Measurements from ENCODE around the gene DPH1.
"Not testable (repeated sequence)": the region's sequence is repeated elsewhere in the genome, so short reads cannot be mapped to it uniquely, and the experiment has no call there.

DNA sequence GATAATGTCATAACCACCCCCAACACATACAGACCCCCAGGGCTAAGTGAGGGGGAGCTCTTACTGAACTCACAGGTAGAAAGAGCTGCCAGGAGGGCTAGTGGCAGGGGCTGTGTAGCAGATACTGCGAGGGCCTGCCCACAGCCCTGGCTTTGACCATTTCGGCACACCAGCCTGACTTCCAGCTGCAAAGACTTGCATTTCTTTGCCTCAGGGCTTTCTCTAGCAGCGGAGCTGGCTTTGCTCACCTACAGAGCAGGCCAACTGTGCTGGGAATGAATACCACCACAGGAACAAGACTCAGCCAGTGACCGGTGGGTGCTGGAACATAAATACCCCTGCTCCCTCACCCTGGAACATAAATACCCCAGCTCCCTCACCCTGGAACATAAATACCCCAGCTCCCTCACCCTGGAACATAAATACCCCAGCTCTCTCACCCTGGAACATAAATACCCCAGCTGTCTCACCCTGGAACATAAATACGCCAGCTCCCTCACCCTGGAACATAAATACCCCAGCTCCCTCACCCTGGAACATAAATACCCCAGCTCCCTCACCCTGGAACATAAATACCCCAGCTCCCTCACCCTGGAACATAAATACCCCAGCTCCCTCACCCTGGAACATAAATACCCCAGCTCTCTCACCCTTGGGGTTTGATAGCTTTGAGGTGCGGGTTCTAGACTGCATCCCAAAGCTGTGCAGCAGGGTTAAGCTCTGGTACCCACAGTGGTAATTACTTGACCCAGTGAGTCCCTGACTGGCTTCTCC is 16.5 kb upstream of the DPH1 start:
- TF ChIP-seq, protein P1, sequence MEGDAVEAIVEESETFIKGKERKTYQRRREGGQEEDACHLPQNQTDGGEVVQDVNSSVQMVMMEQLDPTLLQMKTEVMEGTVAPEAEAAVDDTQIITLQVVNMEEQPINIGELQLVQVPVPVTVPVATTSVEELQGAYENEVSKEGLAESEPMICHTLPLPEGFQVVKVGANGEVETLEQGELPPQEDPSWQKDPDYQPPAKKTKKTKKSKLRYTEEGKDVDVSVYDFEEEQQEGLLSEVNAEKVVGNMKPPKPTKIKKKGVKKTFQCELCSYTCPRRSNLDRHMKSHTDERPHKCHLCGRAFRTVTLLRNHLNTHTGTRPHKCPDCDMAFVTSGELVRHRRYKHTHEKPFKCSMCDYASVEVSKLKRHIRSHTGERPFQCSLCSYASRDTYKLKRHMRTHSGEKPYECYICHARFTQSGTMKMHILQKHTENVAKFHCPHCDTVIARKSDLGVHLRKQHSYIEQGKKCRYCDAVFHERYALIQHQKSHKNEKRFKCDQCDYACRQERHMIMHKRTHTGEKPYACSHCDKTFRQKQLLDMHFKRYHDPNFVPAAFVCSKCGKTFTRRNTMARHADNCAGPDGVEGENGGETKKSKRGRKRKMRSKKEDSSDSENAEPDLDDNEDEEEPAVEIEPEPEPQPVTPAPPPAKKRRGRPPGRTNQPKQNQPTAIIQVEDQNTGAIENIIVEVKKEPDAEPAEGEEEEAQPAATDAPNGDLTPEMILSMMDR (IDR thresholded peaks at IDR 0.05; ENCODE audit: low read depth, low read length, poor library complexity, severe bottlenecking): not testable (repeated sequence)
- TF ChIP-seq EZH2phosphoT487 (IDR thresholded peaks at IDR 0.05; ENCODE audit: borderline replicate concordance, low read length): not testable (repeated sequence)

Data from DOHH2 (cell line).